K562 (cell line): ENCODE data around the gene DROSHA. TPM values are rescaled to one million over a fixed set of nuclear protein-coding genes. Genes with fewer than 3 reads are reported as not detected.

Source experiments
- GATAD2A ChIP-seq: fragments of 450-650 bp; IDR thresholded peaks from 2 replicates; pipeline ENCODE4 v1.6.1; 2017
- GTF2E2 ChIP-seq: fragments of 200-800 bp; sonication (Bioruptor generic); IDR thresholded peaks from 2 replicates; pipeline ENCODE4 v1.6.1; 2016; ENCODE audit warnings: missing genetic modification characterization, missing compliant biosample characterization
- HNRNPUL1 ChIP-seq: fragments of 200-400 bp; formaldehyde crosslinking; IDR thresholded peaks from 2 replicates; pipeline ENCODE4 v1.6.1; 2017; ENCODE audit warnings: low read length
- L3MBTL2 ChIP-seq: fragments of 450-650 bp; IDR thresholded peaks from 2 replicates; pipeline ENCODE4 v1.6.1; 2016; ENCODE audit warnings: mild to moderate bottlenecking, moderate library complexity
- LEF1 ChIP-seq: fragments of 450-650 bp; IDR thresholded peaks from 2 replicates; pipeline ENCODE4 v1.6.1; 2016; ENCODE audit warnings: mild to moderate bottlenecking
- POLR2A ChIP-seq: fragments of 450-650 bp; conservative IDR thresholded peaks from 2 replicates; pipeline ENCODE4 v1.6.1; 2016
- POLR2G ChIP-seq: fragments of 200-400 bp; formaldehyde crosslinking; IDR thresholded peaks from 2 replicates; pipeline ENCODE4 v1.6.1; 2017; ENCODE audit warnings: low read depth, mild to moderate bottlenecking, antibody characterized with exemption, low read length, moderate library complexity
- RB1 ChIP-seq: fragments of 450-650 bp; IDR thresholded peaks from 2 replicates; pipeline ENCODE4 v1.6.1; 2017; ENCODE audit warnings: low read depth, mild to moderate bottlenecking
- RBM15 ChIP-seq: fragments of 200-400 bp; formaldehyde crosslinking; IDR thresholded peaks from 2 replicates; pipeline ENCODE4 v1.6.1; 2018; ENCODE audit warnings: mild to moderate bottlenecking, low read length, moderate library complexity; ENCODE audit not compliant: insufficient read depth
- RBM17 ChIP-seq: fragments of 200-400 bp; formaldehyde crosslinking; IDR thresholded peaks from 2 replicates; pipeline ENCODE4 v1.6.1; 2017; ENCODE audit warnings: low read depth, mild to moderate bottlenecking, low read length, borderline replicate concordance
- RCOR1 ChIP-seq, 2 experiments: IDR thresholded peaks; 2 replicates each; pipeline ENCODE4 v1.6.1; 2012; ENCODE audit warnings: low read depth in 2 of 2, low read length in 2 of 2, borderline replicate concordance in 1 of 2, improper control_type of control experiment in 1 of 2
- SLC30A9 ChIP-seq: fragments of 250-450 bp; sonication (Bioruptor Pico); IDR thresholded peaks from 2 replicates; pipeline ENCODE4 v1.8.0; 2022; ENCODE audit warnings: mild to moderate bottlenecking, moderate library complexity
- SMARCE1 ChIP-seq: fragments of 450-650 bp; IDR thresholded peaks from 2 replicates; pipeline ENCODE4 v1.7.1; 2016; ENCODE audit warnings: mild to moderate bottlenecking
- TAF15 ChIP-seq: fragments of 200-400 bp; formaldehyde crosslinking; IDR thresholded peaks from 2 replicates; pipeline ENCODE4 v1.6.1; 2017; ENCODE audit warnings: mild to moderate bottlenecking, low read depth, low read length, moderate library complexity
- TBP ChIP-seq: optimal IDR thresholded peaks from 2 replicates; pipeline ENCODE3; 2011; ENCODE audit warnings: low read depth, low read length, improper control_type of control experiment
- ZNF57 ChIP-seq: fragments of 450-650 bp; formaldehyde crosslinking; IDR thresholded peaks from 2 replicates; pipeline ENCODE4 v1.4.0; 2020; ENCODE audit warnings: mild to moderate bottlenecking, moderate library complexity
- ZNF77 ChIP-seq: fragments of 250-450 bp; sonication (Bioruptor Pico); IDR thresholded peaks from 2 replicates; pipeline ENCODE4 v1.5.0; 2020
- polyA plus RNA-seq, 8 experiments: library from polyadenylated mRNA; depleted of rRNA in 4 of 8; stranded (reverse) in 5 of 8; unstranded in 3 of 8; fragments of >200 nt; fragmentation: Nextera tagmentation in 2 of 8; fragmentation: Illumina TruSeq in 1 of 8; extraction: Ambion mirVana in 2 of 8; extraction: Trizol in 1 of 8; gene quantifications; 2 replicates each; pipeline versions ENCODE4 v1.2.1 to v1.2.3, GENCODE V29; 2011 to 2014; ENCODE audit warnings: inconsistent platforms in 1 of 8, missing spikeins in 1 of 8
- total RNA-seq, 7 experiments: library from RNA; depleted of rRNA in 6 of 7; stranded (reverse); fragments of >200 nt in 6 of 7; fragmentation: Illumina TruSeq in 2 of 7; extraction: Trizol in 2 of 7; gene quantifications; 2 replicates each; pipeline versions ENCODE4 v1.2.1 to v1.2.3, GENCODE V29; 2011 to 2021; ENCODE audit warnings: low replicate concordance in 1 of 7
- TF ChIP-seq, protein P1 (sequence below): fragments of 450-650 bp; IDR thresholded peaks from 2 replicates; pipeline ENCODE4 v1.6.1; 2016
- TF ChIP-seq, protein P2 (sequence below): fragments of 200-800 bp; sonication (Bioruptor generic); IDR thresholded peaks from 2 replicates; pipeline ENCODE4 v1.6.1; 2017; ENCODE audit warnings: missing genetic modification characterization, missing compliant biosample characterization
- TF ChIP-seq, protein P3 (sequence below), 2 experiments: fragments of 450-650 bp; formaldehyde crosslinking in 1 of 2; IDR thresholded peaks; 2 replicates each; pipeline versions ENCODE4 v1.4.0 to v1.6.1; 2014 to 2020; ENCODE audit warnings: mild to moderate bottlenecking in 2 of 2, borderline replicate concordance in 1 of 2, low read depth in 1 of 2

The DROSHA gene
- total and polyA plus RNA-seq, 9 of the 15 experiments (the other 6 are each of a cell fraction or from before 2014, with no cell fraction given): 52.5 to 109 (median 68.9) TPM

DNA sequence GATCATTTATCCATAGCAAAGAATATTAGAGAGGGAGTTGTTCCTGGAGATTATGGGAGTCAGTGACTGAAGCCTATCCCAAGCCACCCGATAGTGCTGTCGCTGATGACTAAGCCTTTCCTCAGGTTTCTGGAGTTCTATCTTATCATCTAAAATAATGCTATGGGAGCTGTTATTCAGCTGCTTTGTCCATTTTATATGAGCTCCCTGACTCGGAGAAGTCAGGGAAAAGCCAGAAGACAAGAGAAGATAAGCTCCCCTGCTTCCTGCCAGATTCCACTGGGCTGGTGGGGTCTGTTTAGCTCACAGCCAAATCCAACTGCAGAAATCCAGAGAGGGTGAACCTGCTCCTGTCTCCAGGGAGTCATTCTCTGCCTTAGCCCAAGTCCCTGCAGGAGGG lies 148.2 kb downstream of the DROSHA start (continued):
- TF ChIP-seq ZNF57 (CRISPR knock-in tag) (no peak), RCOR1 (IDR thresholded peaks at IDR 0.05; ENCODE audit: borderline replicate concordance in 1 of 2, low read depth in 2 of 2, low read length in 2 of 2) (no peak), L3MBTL2 (no peak), POLR2G (no peak), GTF2E2 (no peak), SLC30A9 (CRISPR knock-in tag) (no peak), TAF15 (no peak), SMARCE1 (peak; percentile 42; the same call in 1 of the 2 replicates), TBP (no peak), POLR2A (no peak), RBM17 (no peak), GATAD2A (no peak), HNRNPUL1 (no peak), RB1 (no peak), LEF1 (no peak), RBM15 (no peak), ZNF77 (CRISPR knock-in tag) (no peak)
- TF ChIP-seq, protein P1, sequence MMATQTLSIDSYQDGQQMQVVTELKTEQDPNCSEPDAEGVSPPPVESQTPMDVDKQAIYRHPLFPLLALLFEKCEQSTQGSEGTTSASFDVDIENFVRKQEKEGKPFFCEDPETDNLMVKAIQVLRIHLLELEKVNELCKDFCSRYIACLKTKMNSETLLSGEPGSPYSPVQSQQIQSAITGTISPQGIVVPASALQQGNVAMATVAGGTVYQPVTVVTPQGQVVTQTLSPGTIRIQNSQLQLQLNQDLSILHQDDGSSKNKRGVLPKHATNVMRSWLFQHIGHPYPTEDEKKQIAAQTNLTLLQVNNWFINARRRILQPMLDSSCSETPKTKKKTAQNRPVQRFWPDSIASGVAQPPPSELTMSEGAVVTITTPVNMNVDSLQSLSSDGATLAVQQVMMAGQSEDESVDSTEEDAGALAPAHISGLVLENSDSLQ: no peak
- TF ChIP-seq, protein P2, sequence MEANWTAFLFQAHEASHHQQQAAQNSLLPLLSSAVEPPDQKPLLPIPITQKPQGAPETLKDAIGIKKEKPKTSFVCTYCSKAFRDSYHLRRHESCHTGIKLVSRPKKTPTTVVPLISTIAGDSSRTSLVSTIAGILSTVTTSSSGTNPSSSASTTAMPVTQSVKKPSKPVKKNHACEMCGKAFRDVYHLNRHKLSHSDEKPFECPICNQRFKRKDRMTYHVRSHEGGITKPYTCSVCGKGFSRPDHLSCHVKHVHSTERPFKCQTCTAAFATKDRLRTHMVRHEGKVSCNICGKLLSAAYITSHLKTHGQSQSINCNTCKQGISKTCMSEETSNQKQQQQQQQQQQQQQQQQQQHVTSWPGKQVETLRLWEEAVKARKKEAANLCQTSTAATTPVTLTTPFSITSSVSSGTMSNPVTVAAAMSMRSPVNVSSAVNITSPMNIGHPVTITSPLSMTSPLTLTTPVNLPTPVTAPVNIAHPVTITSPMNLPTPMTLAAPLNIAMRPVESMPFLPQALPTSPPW: no peak
- TF ChIP-seq, protein P3, sequence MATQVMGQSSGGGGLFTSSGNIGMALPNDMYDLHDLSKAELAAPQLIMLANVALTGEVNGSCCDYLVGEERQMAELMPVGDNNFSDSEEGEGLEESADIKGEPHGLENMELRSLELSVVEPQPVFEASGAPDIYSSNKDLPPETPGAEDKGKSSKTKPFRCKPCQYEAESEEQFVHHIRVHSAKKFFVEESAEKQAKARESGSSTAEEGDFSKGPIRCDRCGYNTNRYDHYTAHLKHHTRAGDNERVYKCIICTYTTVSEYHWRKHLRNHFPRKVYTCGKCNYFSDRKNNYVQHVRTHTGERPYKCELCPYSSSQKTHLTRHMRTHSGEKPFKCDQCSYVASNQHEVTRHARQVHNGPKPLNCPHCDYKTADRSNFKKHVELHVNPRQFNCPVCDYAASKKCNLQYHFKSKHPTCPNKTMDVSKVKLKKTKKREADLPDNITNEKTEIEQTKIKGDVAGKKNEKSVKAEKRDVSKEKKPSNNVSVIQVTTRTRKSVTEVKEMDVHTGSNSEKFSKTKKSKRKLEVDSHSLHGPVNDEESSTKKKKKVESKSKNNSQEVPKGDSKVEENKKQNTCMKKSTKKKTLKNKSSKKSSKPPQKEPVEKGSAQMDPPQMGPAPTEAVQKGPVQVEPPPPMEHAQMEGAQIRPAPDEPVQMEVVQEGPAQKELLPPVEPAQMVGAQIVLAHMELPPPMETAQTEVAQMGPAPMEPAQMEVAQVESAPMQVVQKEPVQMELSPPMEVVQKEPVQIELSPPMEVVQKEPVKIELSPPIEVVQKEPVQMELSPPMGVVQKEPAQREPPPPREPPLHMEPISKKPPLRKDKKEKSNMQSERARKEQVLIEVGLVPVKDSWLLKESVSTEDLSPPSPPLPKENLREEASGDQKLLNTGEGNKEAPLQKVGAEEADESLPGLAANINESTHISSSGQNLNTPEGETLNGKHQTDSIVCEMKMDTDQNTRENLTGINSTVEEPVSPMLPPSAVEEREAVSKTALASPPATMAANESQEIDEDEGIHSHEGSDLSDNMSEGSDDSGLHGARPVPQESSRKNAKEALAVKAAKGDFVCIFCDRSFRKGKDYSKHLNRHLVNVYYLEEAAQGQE (IDR thresholded peaks at IDR 0.05; ENCODE audit: borderline replicate concordance): no peak
- TF ChIP-seq, protein P3 (CRISPR knock-in tag; IDR thresholded peaks at IDR 0.05; ENCODE audit: low read depth): no peak
